ENCODE results near the gene GRIP2.

Gene GRIP2

GRCh38 chr3:14481646-14482036 is 58.5 kb downstream of the GRIP2 start:
- no peak for DNase-seq

- no peak for DNase-seq
These were observed 59.0 kb downstream of the GRIP2 start for GRCh38 chr3:14481018-14481645.

- DNase-seq = no peak
These were observed 59.7 kb downstream of the GRIP2 start for GRCh38 chr3:14480207-14481017.

GRCh38 chr3:14479591-14479990 is 60.6 kb downstream of the GRIP2 start:
- DNase-seq = no peak

GRCh38 chr3:14478956-14479550 is 61.1 kb downstream of the GRIP2 start:
- DNase-seq = no peak

GRCh38 chr3:14477311-14477935 is 62.7 kb downstream of the GRIP2 start:
- no peak for DNase-seq

- no peak for DNase-seq
These were observed 63.4 kb downstream of the GRIP2 start for GRCh38 chr3:14476583-14477265.

- DNase-seq = no peak
These were observed 64.5 kb downstream of the GRIP2 start for GRCh38 chr3:14475621-14476020.

- DNase-seq = no peak
These were observed 65.6 kb downstream of the GRIP2 start for GRCh38 chr3:14474363-14475081.

GRCh38 chr3:14473411-14473891 is 66.7 kb downstream of the GRIP2 start:
- DNase-seq = no peak

GRCh38 chr3:14472471-14473351 is 67.4 kb downstream of the GRIP2 start:
- DNase-seq = no peak

- DNase-seq = no peak
These were observed 68.5 kb downstream of the GRIP2 start for GRCh38 chr3:14471690-14472089.

GRCh38 chr3:14471016-14471415 is 69.1 kb downstream of the GRIP2 start:
- no peak for DNase-seq

GRCh38 chr3:14470461-14470860 is 69.7 kb downstream of the GRIP2 start:
- no peak for DNase-seq

GRCh38 chr3:14468621-14468981 is 71.5 kb downstream of the GRIP2 start:
- no peak for DNase-seq

- DNase-seq = peak; percentile 25
These were observed 72.1 kb downstream of the GRIP2 start for GRCh38 chr3:14467814-14468620.

GRCh38 chr3:14466179-14466903 is 73.8 kb downstream of the GRIP2 start:
- DNase-seq = no peak

- no peak for DNase-seq
These were observed 74.7 kb downstream of the GRIP2 start for GRCh38 chr3:14465425-14465824.

- DNase-seq = no peak
These were observed 75.6 kb downstream of the GRIP2 start for GRCh38 chr3:14464521-14464920.

GRCh38 chr3:14464141-14464465 is 76.0 kb downstream of the GRIP2 start:
- no peak for DNase-seq

Measured in CD4-positive, alpha-beta T cell treated with Interleukin-15 for 1 hour (primary cell).